Measurements from ENCODE around the gene ADAMTSL4.
A peak's percentile ranks its signal among the peaks of the same experiment; 100 is the strongest.

ADAMTSL4 gene

DNA sequence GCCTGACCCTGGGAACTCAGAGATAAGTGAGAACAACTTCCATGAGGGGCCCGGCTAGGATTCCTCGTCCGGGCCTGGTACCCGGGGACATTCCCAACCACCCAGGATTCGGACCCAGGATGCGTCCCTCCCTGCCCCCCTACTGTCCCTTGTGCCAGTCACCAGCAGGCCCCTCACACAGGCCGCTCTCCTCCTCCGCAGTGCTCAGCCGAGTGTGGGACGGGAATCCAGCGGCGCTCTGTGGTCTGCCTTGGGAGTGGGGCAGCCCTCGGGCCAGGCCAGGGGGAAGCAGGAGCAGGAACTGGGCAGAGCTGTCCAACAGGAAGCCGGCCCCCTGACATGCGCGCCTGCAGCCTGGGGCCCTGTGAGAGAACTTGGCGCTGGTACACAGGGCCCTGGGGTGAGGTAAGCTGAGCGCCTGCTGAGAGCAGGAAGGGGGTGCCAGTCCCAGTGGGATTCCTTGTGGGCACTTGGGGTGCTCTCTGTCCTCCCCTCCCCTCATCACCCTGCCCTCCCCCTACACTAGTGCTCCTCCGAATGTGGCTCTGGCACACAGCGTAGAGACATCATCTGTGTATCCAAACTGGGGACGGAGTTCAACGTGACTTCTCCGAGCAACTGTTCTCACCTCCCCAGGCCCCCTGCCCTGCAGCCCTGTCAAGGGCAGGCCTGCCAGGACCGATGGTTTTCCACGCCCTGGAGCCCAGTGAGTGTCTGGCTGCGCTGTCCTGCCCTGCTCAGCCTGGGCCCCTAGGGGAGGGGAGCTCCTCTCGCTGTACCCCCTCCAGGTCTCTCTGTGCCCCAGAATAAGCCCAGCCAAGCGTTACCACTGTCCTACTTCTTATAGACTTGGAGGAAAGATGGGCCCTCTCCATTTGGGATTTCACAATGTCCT, 9.8 kb downstream of the ADAMTSL4 start:
- peak; percentile 67 for DNase-seq (ENCODE audit: low read depth)
- peak overlapping the region; percentile 29 for H3K4me3 ChIP-seq (ENCODE audit: control insufficient read depth, low read depth, low read length)
- TF ChIP-seq, protein P1, sequence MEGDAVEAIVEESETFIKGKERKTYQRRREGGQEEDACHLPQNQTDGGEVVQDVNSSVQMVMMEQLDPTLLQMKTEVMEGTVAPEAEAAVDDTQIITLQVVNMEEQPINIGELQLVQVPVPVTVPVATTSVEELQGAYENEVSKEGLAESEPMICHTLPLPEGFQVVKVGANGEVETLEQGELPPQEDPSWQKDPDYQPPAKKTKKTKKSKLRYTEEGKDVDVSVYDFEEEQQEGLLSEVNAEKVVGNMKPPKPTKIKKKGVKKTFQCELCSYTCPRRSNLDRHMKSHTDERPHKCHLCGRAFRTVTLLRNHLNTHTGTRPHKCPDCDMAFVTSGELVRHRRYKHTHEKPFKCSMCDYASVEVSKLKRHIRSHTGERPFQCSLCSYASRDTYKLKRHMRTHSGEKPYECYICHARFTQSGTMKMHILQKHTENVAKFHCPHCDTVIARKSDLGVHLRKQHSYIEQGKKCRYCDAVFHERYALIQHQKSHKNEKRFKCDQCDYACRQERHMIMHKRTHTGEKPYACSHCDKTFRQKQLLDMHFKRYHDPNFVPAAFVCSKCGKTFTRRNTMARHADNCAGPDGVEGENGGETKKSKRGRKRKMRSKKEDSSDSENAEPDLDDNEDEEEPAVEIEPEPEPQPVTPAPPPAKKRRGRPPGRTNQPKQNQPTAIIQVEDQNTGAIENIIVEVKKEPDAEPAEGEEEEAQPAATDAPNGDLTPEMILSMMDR (conservative IDR thresholded peaks at IDR 0.05; ENCODE audit: control insufficient read depth, insufficient read depth, low read depth, low read length), result no peak

DNA sequence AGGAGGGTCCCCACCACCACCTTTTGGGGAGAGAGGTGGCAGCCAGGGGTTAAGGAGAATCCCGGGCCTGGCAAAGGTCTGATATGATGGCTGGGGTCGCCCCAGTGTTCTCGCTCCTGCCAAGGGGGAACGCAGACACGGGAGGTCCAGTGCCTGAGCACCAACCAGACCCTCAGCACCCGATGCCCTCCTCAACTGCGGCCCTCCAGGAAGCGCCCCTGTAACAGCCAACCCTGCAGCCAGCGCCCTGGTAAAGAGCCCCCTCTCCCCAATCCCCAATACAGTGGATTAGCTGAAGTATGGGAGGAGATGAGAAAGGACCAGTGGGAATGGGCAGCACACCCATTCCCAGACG, 10.4 kb downstream of the ADAMTSL4 start:
- DNase-seq (ENCODE audit: low read depth), result no peak
- H3K4me3 ChIP-seq (ENCODE audit: control insufficient read depth, low read depth, low read length), result no peak overlapping the region
- TF ChIP-seq, protein P1 (conservative IDR thresholded peaks at IDR 0.05; ENCODE audit: control insufficient read depth, insufficient read depth, low read depth, low read length), result no peak

DNA sequence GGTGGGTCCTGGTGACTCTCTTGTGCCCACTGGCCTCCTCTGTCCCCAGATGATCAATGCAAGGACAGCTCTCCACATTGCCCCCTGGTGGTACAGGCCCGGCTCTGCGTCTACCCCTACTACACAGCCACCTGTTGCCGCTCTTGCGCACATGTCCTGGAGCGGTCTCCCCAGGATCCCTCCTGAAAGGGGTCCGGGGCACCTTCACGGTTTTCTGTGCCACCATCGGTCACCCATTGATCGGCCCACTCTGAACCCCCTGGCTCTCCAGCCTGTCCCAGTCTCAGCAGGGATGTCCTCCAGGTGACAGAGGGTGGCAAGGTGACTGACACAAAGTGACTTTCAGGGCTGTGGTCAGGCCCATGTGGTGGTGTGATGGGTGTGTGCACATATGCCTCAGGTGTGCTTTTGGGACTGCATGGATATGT, 10.8 kb downstream of the ADAMTSL4 start:
- H3K4me3 ChIP-seq (ENCODE audit: control insufficient read depth, low read depth, low read length), result no peak overlapping the region
- DNase-seq (ENCODE audit: low read depth), result peak; percentile 73
- TF ChIP-seq, protein P1 (conservative IDR thresholded peaks at IDR 0.05; ENCODE audit: control insufficient read depth, insufficient read depth, low read depth, low read length), result peak; percentile 86

GRCh38 chr1:150560576-150561253, 11.5 kb downstream of the ADAMTSL4 start:
- peak overlapping the region; percentile 53 for H3K4me3 ChIP-seq (ENCODE audit: control insufficient read depth, low read depth, low read length)
- no peak for DNase-seq (ENCODE audit: low read depth)
- TF ChIP-seq, protein P1 (conservative IDR thresholded peaks at IDR 0.05; ENCODE audit: control insufficient read depth, insufficient read depth, low read depth, low read length), result peak; percentile 76

GRCh38 chr1:150561254-150561973, 12.2 kb downstream of the ADAMTSL4 start:
- H3K4me3 ChIP-seq (ENCODE audit: control insufficient read depth, low read depth, low read length), result peak overlapping the region; percentile 53
- DNase-seq (ENCODE audit: low read depth), result peak; percentile 99
- TF ChIP-seq, protein P1 (conservative IDR thresholded peaks at IDR 0.05; ENCODE audit: control insufficient read depth, insufficient read depth, low read depth, low read length), result peak; percentile 21

DNA sequence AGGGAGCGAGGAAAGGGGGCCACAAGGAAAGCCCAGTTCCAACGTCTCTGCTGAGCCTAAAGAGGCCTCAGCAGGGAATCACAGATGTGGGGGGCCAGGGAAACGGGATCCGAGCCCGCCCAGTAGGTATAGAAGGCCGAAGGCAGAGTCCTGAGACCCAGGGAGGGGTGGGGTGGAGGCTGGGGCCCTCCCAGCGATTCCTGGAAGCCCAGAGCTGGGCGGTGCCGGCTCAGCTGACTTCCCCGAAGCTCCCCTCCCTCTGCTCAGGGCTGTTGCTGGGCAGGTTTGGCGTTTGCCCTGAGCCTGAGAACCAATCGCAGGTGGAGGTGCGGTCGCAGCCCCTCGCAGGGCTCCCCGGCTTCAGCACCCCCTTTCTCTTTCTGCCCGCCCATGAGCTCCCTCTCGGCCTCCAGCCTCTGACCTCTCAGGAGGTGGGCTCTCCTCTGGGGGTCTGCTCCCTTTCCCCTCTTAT, 12.8 kb downstream of the ADAMTSL4 start:
- TF ChIP-seq, protein P1 (conservative IDR thresholded peaks at IDR 0.05; ENCODE audit: control insufficient read depth, insufficient read depth, low read depth, low read length), result no peak
- DNase-seq (ENCODE audit: low read depth), result peak; percentile 94

More for the DNA sequence above, 12.8 kb downstream of the ADAMTSL4 start:
- H3K4me3 ChIP-seq (ENCODE audit: control insufficient read depth, low read depth, low read length), result peak overlapping the region; percentile 51

All from fibroblast of mammary gland (primary cell).